IPS-NIHi7 (cell line): Measurements from ENCODE around the gene TSPAN8.
"Not testable (repeated sequence)": the region's sequence is repeated elsewhere in the genome, so short reads cannot be mapped to it uniquely, and the experiment has no call there.

Experiments
- DNase-seq: peaks from one replicate; pipeline ENCODE4 v3.0.0; 2012; ENCODE audit warnings: mixed read lengths; ENCODE audit errors: extremely low spot score

Gene TSPAN8

GRCh38 chr12:71164166-71164565 lies 6.4 kb upstream of the TSPAN8 start:
- DNase-seq = no peak

DNA sequence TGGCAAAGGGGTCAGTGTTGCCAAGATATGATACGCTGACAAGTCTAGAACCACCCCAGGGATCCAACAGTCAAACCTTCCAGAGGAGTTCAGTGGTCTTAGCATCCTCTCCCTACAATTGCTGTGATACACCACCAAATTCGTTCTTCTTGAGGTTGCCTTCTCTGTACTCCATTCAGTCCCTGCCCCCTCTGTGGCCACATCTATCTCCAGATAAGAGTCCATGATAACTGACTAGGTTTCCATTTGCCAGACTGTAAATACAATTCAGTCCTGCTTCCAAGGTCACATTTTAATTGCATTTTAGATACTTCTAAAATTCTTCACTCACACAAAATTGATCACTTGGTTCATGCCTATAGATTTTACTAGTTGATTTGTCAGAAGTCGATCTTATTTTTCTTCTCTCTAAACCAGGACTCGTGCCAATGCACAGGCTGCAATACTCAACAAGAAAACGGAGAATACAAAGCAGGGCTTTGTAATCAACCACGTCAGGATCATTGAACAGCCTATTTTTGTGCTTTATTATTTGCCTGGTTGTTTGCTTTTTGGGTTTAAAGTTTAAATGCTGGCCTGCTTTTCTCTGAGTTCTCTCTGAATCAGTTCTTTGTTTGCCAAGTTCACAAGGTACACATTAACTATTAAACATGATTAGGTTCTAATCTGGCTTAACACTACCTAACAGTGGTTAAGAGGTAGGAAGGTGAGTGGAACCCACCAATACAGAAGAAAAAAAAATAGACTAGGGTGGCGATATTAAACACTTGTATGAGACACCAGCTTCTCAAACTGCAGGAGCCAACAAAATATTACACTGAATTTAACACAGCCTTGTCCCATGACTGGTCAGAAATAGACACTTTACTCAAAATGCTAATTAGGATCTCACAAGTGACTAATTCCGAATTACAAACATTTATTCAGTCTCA lies 5.3 kb upstream of the TSPAN8 start:
- no peak for DNase-seq

DNA sequence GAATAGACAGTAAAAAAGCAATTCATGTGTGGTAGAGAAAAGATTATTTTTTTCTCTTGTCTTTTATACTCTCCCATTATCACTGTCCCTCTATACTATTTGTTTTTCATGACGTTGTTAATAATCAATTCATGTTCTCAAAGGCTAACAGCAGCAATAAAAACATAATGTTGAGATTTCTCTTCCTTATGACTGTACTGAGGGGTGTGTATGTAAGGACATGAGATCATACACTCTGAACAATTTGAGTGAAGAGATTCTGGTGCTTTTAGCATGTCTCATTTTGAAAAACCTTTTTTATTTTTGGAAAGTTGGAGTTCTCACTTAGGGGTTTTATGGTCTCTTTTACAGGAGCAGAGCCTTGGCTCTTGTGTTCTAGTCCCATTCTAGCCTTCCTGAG lies 3.8 kb upstream of the TSPAN8 start:
- no peak for DNase-seq

- no peak for DNase-seq
Measured at GRCh38 chr12:71160585-71160984, 2.8 kb upstream of the TSPAN8 start.

DNA sequence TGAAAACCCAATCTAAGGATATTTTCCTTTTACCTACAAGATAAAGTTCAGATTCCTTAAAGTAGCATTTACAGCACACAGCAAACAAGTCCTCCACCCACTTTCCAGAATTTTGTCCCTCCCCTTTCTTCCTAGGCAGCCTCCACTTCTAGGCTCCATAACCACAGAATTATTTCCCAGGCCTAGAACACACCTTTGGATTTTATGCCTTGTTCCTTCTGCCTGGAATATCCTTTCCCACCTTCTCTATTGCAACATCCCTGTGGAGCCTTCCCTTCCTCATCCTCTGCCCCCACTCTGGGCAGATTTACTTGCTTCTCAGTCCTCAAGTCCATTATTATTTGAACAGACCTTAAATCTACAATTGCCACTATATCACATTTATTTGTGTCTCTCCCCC lies 2.1 kb upstream of the TSPAN8 start:
- no peak for DNase-seq

DNA sequence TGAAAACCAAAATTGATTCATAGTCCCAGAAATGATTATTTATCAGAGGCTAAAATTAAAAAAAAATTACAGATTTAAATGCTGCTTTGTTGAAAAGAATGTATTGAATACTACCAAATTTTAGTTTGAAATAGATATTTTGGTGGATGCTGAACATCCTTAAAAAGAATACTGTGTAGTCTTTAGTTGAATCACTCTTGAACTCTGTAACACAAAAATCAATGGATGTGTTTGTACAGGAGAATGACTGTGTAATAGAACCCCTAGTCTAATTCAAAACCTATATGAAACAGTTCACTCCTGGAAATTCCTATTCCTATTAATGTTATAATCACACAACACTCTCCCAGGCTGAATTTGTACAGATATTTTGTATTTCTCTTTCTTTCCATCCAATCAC lies 1.5 kb upstream of the TSPAN8 start:
- no peak for DNase-seq

GRCh38 chr12:71158361-71158882 lies 623 bp upstream of the TSPAN8 start:
- no peak for DNase-seq

DNA sequence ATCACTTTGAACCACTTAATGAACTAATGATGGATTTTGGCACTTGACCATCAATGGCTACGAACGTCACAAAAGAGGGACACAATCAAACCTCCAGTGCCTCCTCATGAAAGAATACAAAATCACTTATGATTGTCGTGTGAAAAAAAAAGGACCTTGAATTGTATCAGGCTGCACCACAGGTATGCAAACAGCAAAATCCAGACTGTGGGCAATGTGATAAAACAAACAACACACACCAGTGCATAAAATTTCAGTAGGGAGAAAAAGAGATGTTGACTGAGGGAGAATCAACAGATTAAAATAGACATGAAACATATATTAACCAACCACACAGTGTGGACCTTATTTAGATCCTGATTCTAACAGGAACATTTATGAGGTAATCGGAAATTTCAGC lies 2.6 kb downstream of the TSPAN8 start:
- DNase-seq = no peak

DNA sequence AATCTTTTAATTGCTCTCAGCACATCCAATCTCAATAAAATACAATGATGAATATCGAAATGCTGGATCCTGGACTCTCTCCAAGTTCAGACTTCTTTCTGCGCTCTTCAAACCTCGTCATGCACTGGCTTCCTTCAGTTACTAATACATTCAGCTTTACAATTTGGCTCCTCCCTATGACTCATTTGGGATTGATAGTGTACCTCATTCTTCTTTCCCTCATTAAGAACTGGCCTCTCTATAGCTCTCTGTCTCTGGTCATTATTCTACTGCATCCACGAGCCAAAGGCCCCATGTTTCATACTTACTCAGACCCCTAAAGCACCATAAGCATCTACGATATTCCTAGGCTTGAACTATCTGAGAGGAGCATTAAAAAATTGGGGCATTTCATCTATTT lies 4.9 kb downstream of the TSPAN8 start:
- no peak for DNase-seq

GRCh38 chr12:71150041-71150440 lies 7.8 kb downstream of the TSPAN8 start:
- not testable (repeated sequence) for DNase-seq

DNA sequence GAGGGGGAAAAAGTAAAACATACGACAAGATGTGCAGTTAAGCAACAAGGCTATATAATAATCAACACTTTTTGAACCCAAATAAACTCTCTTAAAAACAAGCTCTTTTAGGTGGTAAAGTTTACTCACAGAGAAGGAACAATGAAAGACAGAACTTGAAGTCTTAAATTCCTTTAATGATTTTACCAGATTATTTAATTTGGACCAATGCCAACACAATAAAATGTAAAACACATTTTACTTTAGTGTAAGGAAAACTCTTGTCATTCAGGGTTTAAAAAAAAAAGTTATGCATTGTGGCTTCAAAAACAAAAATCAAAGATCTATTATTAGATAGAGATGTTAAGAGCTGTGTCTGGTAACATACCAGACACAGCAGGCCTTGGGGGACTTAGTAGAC lies 13.1 kb downstream of the TSPAN8 start:
- no peak for DNase-seq

DNA sequence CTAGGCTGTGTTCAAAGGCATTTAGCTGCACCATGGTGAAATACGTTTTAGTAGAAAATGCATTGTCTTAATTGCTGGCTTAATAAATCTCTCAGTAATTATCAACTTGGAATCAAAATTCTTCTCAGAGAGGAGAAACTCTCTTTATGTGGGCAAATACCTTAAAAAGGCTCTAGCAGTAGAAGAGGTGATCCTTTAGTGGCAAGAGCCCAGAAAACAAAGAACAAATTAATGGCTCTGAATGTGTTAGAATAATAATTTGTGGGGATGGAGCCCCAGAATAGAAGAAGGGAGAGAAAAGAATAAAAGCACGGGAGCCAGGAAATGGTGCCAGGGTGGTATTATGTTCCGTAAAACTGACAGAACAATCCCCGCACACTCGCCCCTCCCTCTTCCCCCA lies 14.8 kb downstream of the TSPAN8 start:
- no peak for DNase-seq

GRCh38 chr12:71142016-71142415 lies 15.8 kb downstream of the TSPAN8 start:
- DNase-seq = no peak

- no peak for DNase-seq
Measured at GRCh38 chr12:71141378-71141926, 16.3 kb downstream of the TSPAN8 start.

DNA sequence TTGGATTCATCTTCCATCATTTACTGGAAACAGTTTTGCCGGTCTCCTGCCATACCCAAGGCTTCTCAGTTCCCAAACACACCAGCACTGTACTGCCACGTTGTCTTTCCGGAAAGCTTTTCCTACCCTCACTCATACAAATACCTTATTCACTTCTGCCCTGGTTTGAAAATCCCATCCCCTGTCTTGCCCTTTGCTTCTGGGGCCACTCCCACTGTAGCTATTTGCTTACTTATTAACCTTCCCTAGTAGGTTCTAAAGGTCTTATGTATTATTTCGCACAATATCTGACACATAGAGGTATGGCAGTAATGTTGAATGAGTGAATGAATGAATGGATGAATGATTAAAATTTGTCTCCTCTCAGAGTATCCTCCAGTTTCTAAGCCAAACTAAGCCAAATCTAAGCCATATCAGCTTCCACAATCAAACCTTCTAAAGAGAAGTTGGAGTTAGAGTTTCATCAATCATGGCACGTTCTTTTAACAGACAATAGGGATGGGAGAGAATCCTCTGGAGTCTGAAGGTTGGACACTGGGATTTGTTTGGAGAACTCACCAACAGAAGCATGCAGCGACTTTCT lies 18.6 kb downstream of the TSPAN8 start:
- no peak for DNase-seq

GRCh38 chr12:71138011-71138410 lies 19.8 kb downstream of the TSPAN8 start:
- DNase-seq = no peak

DNA sequence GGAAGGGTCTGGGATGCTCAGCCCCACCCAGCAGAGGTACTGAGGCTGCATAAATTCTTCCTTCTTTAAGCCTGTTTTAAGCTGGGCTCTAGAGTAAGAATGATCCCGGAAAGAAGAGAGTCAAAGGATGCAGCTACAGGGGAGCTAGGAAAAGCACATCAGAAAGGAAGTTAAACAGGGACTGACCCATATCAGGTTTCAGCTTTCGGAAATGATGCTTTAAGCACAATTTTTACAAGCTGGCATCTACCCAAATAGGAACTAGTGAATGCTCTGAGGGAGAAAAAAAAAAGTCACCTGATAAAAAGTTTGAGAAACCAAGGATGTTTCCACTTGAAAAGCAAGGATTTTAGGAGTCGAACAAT lies 22.0 kb downstream of the TSPAN8 start:
- no peak for DNase-seq

DNA sequence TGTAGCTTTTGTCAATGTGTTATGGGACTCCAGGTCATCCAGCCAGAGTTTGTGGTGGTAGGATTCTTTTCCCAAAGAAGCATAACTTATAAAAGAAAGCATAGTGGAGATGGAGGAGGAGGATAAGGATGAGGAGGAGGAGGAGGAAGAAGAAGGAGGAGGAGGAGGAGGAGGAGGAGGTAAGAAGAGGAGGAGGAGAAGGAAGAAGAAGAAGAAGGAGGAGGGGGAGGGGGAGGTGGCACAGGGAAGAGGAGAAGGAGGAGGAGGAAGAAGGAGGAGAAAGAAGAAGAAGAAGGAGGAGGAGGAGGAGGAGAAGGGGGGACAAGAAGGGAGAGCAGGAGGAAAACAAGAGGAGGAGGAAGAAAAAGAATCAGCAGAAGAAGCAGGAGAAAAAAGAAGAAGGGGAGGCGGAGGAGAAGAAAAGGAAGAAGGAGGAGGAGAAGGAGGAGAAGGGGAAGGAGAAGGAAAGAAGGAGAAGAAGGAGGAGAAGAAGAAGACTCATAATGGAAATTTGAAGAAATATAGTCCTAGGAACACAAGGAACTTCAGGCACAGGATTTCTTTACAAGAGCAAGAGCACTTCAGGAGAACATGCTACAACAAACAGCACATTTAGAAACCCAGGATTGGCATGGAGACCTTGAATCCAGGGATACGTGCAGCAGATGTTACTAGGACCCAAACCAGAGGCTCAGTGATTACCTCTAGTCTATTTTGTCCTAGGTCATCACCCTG lies 22.6 kb downstream of the TSPAN8 start:
- no peak for DNase-seq

- DNase-seq = no peak
Measured at GRCh38 chr12:71134405-71134804, 23.4 kb downstream of the TSPAN8 start.

DNA sequence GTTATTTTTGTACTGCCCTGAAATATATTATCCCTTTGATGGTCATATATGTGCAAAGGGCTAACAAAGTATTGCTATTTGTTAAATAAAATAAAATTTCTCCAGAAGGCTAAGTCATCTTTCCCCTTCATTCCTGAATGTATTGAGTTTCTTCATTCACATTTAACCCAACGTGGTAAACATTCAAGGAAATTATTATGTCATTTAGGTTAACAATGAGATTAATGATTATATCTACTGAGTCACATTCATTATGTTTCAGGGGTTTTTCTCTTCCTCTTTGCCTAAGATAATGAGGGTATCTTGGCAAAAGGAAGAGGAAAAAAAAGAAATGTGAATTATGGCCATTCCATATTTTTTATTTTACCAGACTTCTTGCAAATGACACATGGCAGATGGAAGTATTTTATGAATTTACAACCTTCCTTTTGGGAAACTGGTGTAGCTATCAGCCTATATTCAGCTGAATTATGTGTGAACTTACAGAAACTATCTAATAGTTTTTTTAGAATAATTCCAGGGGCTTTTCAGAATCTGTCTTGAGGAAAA lies 27.2 kb downstream of the TSPAN8 start:
- no peak for DNase-seq

GRCh38 chr12:71129364-71129763 lies 28.4 kb downstream of the TSPAN8 start:
- no peak for DNase-seq
